OCI-LY7 (cell line): Measurements from ENCODE around the gene RARA.

Source experiments
- EZH2phosphoT487 ChIP-seq: fragments of 200-600 bp; sonication (generic); IDR thresholded peaks from 2 replicates; pipeline ENCODE4 v1.6.1; 2018; ENCODE audit warnings: low read depth, borderline replicate concordance, mild to moderate bottlenecking, mixed run types, antibody characterized with exemption, low read length, moderate library complexity, mixed read lengths
- TF ChIP-seq, protein P1 (sequence below): fragments of 200-600 bp; sonication (generic); conservative IDR thresholded peaks from 2 replicates; pipeline ENCODE4 v1.5.1; 2014; ENCODE audit warnings: mild to moderate bottlenecking, antibody characterized with exemption, low read length, moderate library complexity, mixed read lengths

DNA sequence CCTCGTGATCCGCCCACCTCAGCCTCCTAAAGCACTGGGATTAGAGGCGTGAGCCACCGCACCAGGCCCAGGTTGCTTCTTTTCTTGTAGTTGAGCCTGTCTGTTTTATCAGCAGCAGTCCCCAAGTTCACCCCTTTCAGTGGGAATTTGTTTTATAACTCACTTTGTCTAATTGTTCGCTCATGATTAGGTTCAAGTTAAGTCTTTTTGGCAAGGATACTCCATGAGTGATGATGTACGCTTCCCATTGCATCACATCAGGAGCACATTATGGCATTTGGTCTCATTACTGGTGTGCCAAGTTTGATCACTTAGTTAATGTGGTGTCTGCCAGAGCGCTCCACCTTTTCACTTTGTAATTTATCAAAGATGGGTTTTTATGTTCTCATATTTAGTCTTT lies 70.0 kb downstream of the RARA start:
- TF ChIP-seq, protein P1, sequence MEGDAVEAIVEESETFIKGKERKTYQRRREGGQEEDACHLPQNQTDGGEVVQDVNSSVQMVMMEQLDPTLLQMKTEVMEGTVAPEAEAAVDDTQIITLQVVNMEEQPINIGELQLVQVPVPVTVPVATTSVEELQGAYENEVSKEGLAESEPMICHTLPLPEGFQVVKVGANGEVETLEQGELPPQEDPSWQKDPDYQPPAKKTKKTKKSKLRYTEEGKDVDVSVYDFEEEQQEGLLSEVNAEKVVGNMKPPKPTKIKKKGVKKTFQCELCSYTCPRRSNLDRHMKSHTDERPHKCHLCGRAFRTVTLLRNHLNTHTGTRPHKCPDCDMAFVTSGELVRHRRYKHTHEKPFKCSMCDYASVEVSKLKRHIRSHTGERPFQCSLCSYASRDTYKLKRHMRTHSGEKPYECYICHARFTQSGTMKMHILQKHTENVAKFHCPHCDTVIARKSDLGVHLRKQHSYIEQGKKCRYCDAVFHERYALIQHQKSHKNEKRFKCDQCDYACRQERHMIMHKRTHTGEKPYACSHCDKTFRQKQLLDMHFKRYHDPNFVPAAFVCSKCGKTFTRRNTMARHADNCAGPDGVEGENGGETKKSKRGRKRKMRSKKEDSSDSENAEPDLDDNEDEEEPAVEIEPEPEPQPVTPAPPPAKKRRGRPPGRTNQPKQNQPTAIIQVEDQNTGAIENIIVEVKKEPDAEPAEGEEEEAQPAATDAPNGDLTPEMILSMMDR: no peak
- TF ChIP-seq EZH2phosphoT487: no peak
